Fibroblast of lung (primary cell): Measurements from ENCODE around the gene ITSN1. TPM values are rescaled to one million over a fixed set of nuclear protein-coding genes. Genes with fewer than 3 reads are reported as not detected.

ENCODE experiments used
- DNase-seq, 2 donors: peaks; one replicate each; pipeline versions ENCODE4 v3.0.0 to v3.0.0-alpha.2; 2010; ENCODE audit warnings: low read depth in 2 of 2
- H2AFZ ChIP-seq: 2 replicates; pipeline ENCODE4 v1.5.1; 2012; ENCODE audit warnings: low read length, control low read depth, inconsistent platforms
- H3K27ac ChIP-seq: 2 replicates; pipeline ENCODE4 v1.5.1; 2011; ENCODE audit warnings: low read length, control low read depth; ENCODE audit not compliant: insufficient read depth
- H3K27me3 ChIP-seq: 2 replicates; pipeline ENCODE4 v1.5.1; 2011; ENCODE audit warnings: mild to moderate bottlenecking, low read length; ENCODE audit not compliant: control insufficient read depth, insufficient read depth
- H3K36me3 ChIP-seq: 2 replicates; pipeline ENCODE4 v1.5.1; 2011; ENCODE audit warnings: low read length; ENCODE audit not compliant: control insufficient read depth, insufficient read depth
- H3K4me1 ChIP-seq: 2 replicates; pipeline ENCODE4 v1.5.1; 2011; ENCODE audit warnings: low read length; ENCODE audit not compliant: control insufficient read depth, insufficient read depth; ENCODE audit errors: extremely low read depth
- H3K4me2 ChIP-seq: 2 replicates; pipeline ENCODE4 v1.5.1; 2011; ENCODE audit warnings: low read length, control low read depth; ENCODE audit not compliant: insufficient read depth; ENCODE audit errors: extremely low read depth
- H3K4me3 ChIP-seq, 4 experiments: fragments of 200-600 bp in 1 of 4; sonication (generic) in 1 of 4; replicated peaks in 1 of 4; 2 replicates each; pipeline ENCODE4 v1.5.1; 2011 to 2016; ENCODE audit warnings: low read length in 4 of 4, low read depth in 3 of 4, mild to moderate bottlenecking in 3 of 4, control low read depth in 2 of 4, inconsistent platforms in 1 of 4, mixed read lengths in 1 of 4; ENCODE audit not compliant: insufficient read depth in 1 of 4; ENCODE audit errors: control extremely low read depth in 1 of 4
- H3K79me2 ChIP-seq: 2 replicates; pipeline ENCODE4 v1.5.1; 2012; ENCODE audit warnings: mild to moderate bottlenecking, low read length, inconsistent platforms; ENCODE audit not compliant: control insufficient read depth, insufficient read depth
- H3K9ac ChIP-seq: 2 replicates; pipeline ENCODE4 v1.5.1; 2011; ENCODE audit warnings: mild to moderate bottlenecking, low read length, control low read depth; ENCODE audit not compliant: insufficient read depth
- H3K9me3 ChIP-seq: 2 replicates; pipeline ENCODE4 v1.5.1; 2012; ENCODE audit warnings: low read depth, low read length; ENCODE audit not compliant: control insufficient read depth, insufficient read depth
- H4K20me1 ChIP-seq: 2 replicates; pipeline ENCODE4 v1.5.1; 2011; ENCODE audit warnings: low read length; ENCODE audit not compliant: control insufficient read depth, insufficient read depth; ENCODE audit errors: extremely low read depth
- EZH2 ChIP-seq: IDR thresholded peaks from 2 replicates; pipeline ENCODE4 v1.5.1; 2012; ENCODE audit warnings: low read length, control low read depth, mild to moderate bottlenecking; ENCODE audit errors: missing control alignments
- polyA plus RNA-seq, 2 donors: library from polyadenylated mRNA; depleted of rRNA in 1 of 2; stranded (reverse) in 1 of 2; unstranded in 1 of 2; fragments of >200 nt; gene quantifications; 2 replicates each; pipeline ENCODE4 v1.2.1, GENCODE V29; 2011 to 2012; ENCODE audit warnings: missing spikeins in 1 of 2
- total RNA-seq: library from RNA; depleted of rRNA; stranded (reverse); fragments of >200 nt; gene quantifications from 2 replicates; pipeline ENCODE4 v1.2.1, GENCODE V29; 2014
- TF ChIP-seq, protein P1 (sequence below), 2 donors: IDR thresholded peaks in 1 of 2; conservative IDR thresholded peaks in 1 of 2; 1 replicate in 1 of 2; 2 replicates in 1 of 2; pipeline ENCODE4 v1.5.1; 2011 to 2012; ENCODE audit warnings: low read length in 2 of 2, control low read depth in 1 of 2, inconsistent platforms in 1 of 2, low read depth in 1 of 2, mild to moderate bottlenecking in 1 of 2

The ITSN1 gene
- total and polyA plus RNA-seq, 2 donors (not counting 1 experiment from before 2014, with no cell fraction given): 34.7 to 63.1 TPM

DNA sequence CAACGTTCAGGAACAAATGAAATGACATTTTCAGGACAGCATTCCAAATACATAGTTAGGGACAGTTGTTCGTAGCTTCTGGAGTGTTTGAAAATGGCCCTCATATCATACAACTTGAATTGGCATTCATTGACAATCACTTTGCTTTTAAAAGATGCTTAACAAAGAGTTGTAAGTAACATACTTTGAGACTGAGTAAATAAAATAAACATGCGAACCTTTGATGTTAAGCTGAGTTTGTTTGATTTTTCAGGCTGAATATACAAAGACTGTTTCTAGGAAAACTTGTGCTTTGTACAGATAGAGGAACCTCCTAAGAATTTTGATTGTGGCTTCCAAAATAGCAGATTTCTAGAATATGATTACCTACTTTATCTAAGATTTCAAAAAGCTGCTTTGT, 45.3 kb downstream of the ITSN1 start:
- Histone ChIP-seq H3K27me3 (no peaks in the 10 kb centered on the region), H3K79me2 (peaks cover 41% of the 10 kb centered on the region), H3K9me3 (no peaks in the 10 kb centered on the region), H3K9ac (no peak overlapping the region), H3K27ac (no peak overlapping the region), H3K4me2 (no peak overlapping the region), H3K4me3 (no peak overlapping the region), H4K20me1 (no peaks in the 10 kb centered on the region), H3K36me3 (no peaks in the 10 kb centered on the region), H3K4me1 (peaks cover 19% of the 10 kb centered on the region), H2AFZ (no peak overlapping the region)
- no peak for TF ChIP-seq EZH2
- TF ChIP-seq, protein P1, sequence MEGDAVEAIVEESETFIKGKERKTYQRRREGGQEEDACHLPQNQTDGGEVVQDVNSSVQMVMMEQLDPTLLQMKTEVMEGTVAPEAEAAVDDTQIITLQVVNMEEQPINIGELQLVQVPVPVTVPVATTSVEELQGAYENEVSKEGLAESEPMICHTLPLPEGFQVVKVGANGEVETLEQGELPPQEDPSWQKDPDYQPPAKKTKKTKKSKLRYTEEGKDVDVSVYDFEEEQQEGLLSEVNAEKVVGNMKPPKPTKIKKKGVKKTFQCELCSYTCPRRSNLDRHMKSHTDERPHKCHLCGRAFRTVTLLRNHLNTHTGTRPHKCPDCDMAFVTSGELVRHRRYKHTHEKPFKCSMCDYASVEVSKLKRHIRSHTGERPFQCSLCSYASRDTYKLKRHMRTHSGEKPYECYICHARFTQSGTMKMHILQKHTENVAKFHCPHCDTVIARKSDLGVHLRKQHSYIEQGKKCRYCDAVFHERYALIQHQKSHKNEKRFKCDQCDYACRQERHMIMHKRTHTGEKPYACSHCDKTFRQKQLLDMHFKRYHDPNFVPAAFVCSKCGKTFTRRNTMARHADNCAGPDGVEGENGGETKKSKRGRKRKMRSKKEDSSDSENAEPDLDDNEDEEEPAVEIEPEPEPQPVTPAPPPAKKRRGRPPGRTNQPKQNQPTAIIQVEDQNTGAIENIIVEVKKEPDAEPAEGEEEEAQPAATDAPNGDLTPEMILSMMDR (conservative IDR thresholded peaks at IDR 0.05 in 1 of 2, IDR thresholded peaks at IDR 0.05 in 1 of 2; ENCODE audit: low read depth in 1 of 2, low read length in 2 of 2): no peak
- DNase-seq: no peak

DNA sequence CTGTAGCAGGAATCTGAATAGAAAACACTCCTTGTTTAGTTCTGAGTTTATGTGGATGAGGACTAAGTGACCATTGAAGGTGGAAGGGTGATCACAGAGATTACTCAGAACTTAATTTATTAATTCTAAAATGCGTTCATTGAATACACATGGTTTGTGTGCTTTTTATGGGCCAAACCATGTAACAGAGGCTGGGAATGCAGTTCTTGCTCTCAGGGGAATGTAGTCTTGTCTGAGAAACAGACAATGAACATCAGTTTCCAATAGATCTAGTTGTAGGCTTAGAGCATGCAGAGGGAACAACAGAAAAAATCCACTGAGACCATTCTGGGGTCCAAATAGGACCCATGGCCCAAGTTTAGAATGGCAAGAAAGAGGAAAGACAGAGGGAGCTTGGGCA, 46.1 kb downstream of the ITSN1 start:
- no peak overlapping the region for H3K4me3 ChIP-seq
- no peaks in the 10 kb centered on the region for H3K36me3 ChIP-seq
- DNase-seq: no peak
- peaks cover 40% of the 10 kb centered on the region for H3K79me2 ChIP-seq
- no peak overlapping the region for H3K4me2 ChIP-seq
- peaks cover 12% of the 10 kb centered on the region for H3K4me1 ChIP-seq
- TF ChIP-seq, protein P1 (conservative IDR thresholded peaks at IDR 0.05 in 1 of 2, IDR thresholded peaks at IDR 0.05 in 1 of 2; ENCODE audit: low read depth in 1 of 2, low read length in 2 of 2): no peak
- TF ChIP-seq EZH2: no peak
- H4K20me1 ChIP-seq: no peaks in the 10 kb centered on the region
- no peak overlapping the region for H2AFZ ChIP-seq
- no peaks in the 10 kb centered on the region for H3K27me3 ChIP-seq
- H3K27ac ChIP-seq: no peak overlapping the region
- H3K9me3 ChIP-seq: no peaks in the 10 kb centered on the region
- no peak overlapping the region for H3K9ac ChIP-seq

GRCh38 chr21:33690874-33691273, 48.6 kb downstream of the ITSN1 start:
- Histone ChIP-seq H3K36me3 (no peaks in the 10 kb centered on the region), H3K4me2 (no peak overlapping the region), H2AFZ (no peak overlapping the region), H3K9ac (no peak overlapping the region), H3K4me1 (peaks cover 5% of the 10 kb centered on the region), H3K27ac (no peak overlapping the region), H3K79me2 (peaks cover 32% of the 10 kb centered on the region), H3K27me3 (no peaks in the 10 kb centered on the region), H3K4me3 (no peak overlapping the region), H3K9me3 (no peaks in the 10 kb centered on the region), H4K20me1 (no peaks in the 10 kb centered on the region)
- no peak for DNase-seq
- TF ChIP-seq EZH2: no peak
